ENCODE measurements around the gene ASTL. TPM values are rescaled to one million over a fixed set of nuclear protein-coding genes. Genes with fewer than 3 reads are reported as not detected.

ASTL gene
- total RNA-seq, 1 donor from 2014 or later: not detected

DNA sequence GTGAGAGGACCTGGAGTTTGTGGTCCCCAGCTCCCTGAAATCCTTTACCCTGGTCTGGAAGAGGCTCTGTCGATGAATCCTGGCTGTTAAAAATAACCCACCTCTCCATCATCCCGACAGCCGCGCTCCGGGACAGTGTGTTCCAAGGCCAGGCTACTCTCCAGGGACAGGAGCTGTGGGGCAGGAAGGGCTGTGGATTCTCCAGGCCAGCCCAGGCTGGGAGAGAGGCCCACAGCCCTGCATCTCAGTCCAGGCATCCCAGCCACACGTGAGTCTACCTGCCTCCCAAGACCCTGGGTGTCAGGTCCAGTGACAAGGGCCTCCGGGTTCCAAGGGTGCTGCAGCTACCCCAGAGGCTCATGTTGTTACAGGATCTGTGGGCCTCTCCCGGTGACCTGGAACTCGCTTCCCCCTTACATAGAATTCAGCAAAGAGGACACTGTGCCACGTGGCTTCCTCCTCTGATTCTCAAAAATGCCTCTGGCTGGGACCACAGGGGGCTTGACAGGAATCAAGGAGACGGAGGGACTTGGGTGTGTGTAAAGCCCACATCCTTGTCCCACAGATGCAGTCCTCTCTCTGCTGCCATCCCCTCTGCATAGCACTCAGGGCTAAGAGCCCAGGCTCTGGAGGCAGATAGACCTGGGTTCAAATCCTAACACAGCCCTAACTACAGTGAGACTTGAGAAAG is 39.3 kb downstream of the ASTL start:
- TF ChIP-seq CTCF (conservative IDR thresholded peaks at IDR 0.05): no peak
- Mint-ChIP-seq H3K4me1 (ENCODE audit: unreplicated experiment) (peaks cover 3% of the 10 kb centered on the region), H3K27ac (no peak overlapping the region), H3K9me3 (peaks cover 5% of the 10 kb centered on the region), H3K27me3 (no peaks in the 10 kb centered on the region), H3K36me3 (peaks cover 5% of the 10 kb centered on the region), H3K4me3 (no peak overlapping the region)
- DNase-seq (ENCODE audit: extremely low spot score, unreplicated experiment): no peak

GRCh38 chr2:96097951-96098823 is 40.1 kb downstream of the ASTL start:
- Mint-ChIP-seq H3K36me3 (peaks cover 5% of the 10 kb centered on the region), H3K4me3 (no peak overlapping the region), H3K27me3 (no peaks in the 10 kb centered on the region), H3K4me1 (ENCODE audit: unreplicated experiment) (peaks cover 3% of the 10 kb centered on the region), H3K9me3 (peaks cover 5% of the 10 kb centered on the region), H3K27ac (no peak overlapping the region)
- no peak for TF ChIP-seq CTCF (conservative IDR thresholded peaks at IDR 0.05)
- DNase-seq (ENCODE audit: extremely low spot score, unreplicated experiment): no peak

DNA sequence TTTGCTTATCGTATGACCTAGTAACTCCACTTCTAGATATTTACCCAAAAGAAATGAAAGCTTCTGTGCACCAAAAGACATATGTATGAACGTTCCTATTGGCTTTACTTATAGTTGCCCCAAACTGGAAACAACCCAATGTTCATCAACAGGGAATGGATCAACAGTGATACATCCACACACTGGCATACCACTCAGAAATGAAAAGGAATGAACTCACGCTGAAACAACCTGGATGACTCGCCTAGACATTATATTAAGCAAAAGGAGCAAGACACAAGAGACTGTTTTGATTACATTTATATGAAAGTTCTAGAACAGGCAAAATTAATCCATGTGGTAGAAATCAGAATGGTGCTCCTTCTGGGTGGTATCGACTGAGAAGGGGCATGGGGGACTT is 40.9 kb downstream of the ASTL start:
- no peak overlapping the region for H3K27ac Mint-ChIP-seq
- TF ChIP-seq CTCF (conservative IDR thresholded peaks at IDR 0.05): no peak
- DNase-seq (ENCODE audit: extremely low spot score, unreplicated experiment): no peak
- H3K27me3 Mint-ChIP-seq: no peaks in the 10 kb centered on the region
- H3K9me3 Mint-ChIP-seq: peaks cover 5% of the 10 kb centered on the region
- H3K4me3 Mint-ChIP-seq: no peak overlapping the region
- peaks cover 5% of the 10 kb centered on the region for H3K36me3 Mint-ChIP-seq
- peaks cover 3% of the 10 kb centered on the region for H3K4me1 Mint-ChIP-seq (ENCODE audit: unreplicated experiment)

- Mint-ChIP-seq H3K36me3 (peaks cover 5% of the 10 kb centered on the region), H3K9me3 (peaks cover 5% of the 10 kb centered on the region), H3K4me1 (ENCODE audit: unreplicated experiment) (peaks cover 14% of the 10 kb centered on the region), H3K4me3 (peak overlapping the region; percentile 29), H3K27ac (peak overlapping the region; percentile 64), H3K27me3 (no peaks in the 10 kb centered on the region)
- no peak for TF ChIP-seq CTCF (conservative IDR thresholded peaks at IDR 0.05)
- no peak for DNase-seq (ENCODE audit: extremely low spot score, unreplicated experiment)
Observed at GRCh38 chr2:96095116-96095636, 43.1 kb downstream of the ASTL start.

- Mint-ChIP-seq H3K9me3 (peaks cover 5% of the 10 kb centered on the region), H3K4me1 (ENCODE audit: unreplicated experiment) (peaks cover 15% of the 10 kb centered on the region), H3K4me3 (no peak overlapping the region), H3K27ac (no peak overlapping the region), H3K27me3 (no peaks in the 10 kb centered on the region), H3K36me3 (peaks cover 5% of the 10 kb centered on the region)
- no peak for DNase-seq (ENCODE audit: extremely low spot score, unreplicated experiment)
- no peak for TF ChIP-seq CTCF (conservative IDR thresholded peaks at IDR 0.05)
Observed at GRCh38 chr2:96093528-96093927, 44.8 kb downstream of the ASTL start.
